GM12872 (cell line): ENCODE measurements around the gene RUNDC3A.

ENCODE experiments used
- TF ChIP-seq, protein P1 (sequence below): IDR thresholded peaks from 3 replicates; pipeline ENCODE4 v1.5.1; 2011; ENCODE audit warnings: low read depth, mild to moderate bottlenecking, low read length, moderate library complexity; ENCODE audit not compliant: insufficient read depth

RUNDC3A gene

GRCh38 chr17:44287651-44288050 is 20.8 kb upstream of the RUNDC3A start:
- TF ChIP-seq, protein P1, sequence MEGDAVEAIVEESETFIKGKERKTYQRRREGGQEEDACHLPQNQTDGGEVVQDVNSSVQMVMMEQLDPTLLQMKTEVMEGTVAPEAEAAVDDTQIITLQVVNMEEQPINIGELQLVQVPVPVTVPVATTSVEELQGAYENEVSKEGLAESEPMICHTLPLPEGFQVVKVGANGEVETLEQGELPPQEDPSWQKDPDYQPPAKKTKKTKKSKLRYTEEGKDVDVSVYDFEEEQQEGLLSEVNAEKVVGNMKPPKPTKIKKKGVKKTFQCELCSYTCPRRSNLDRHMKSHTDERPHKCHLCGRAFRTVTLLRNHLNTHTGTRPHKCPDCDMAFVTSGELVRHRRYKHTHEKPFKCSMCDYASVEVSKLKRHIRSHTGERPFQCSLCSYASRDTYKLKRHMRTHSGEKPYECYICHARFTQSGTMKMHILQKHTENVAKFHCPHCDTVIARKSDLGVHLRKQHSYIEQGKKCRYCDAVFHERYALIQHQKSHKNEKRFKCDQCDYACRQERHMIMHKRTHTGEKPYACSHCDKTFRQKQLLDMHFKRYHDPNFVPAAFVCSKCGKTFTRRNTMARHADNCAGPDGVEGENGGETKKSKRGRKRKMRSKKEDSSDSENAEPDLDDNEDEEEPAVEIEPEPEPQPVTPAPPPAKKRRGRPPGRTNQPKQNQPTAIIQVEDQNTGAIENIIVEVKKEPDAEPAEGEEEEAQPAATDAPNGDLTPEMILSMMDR: no peak

DNA sequence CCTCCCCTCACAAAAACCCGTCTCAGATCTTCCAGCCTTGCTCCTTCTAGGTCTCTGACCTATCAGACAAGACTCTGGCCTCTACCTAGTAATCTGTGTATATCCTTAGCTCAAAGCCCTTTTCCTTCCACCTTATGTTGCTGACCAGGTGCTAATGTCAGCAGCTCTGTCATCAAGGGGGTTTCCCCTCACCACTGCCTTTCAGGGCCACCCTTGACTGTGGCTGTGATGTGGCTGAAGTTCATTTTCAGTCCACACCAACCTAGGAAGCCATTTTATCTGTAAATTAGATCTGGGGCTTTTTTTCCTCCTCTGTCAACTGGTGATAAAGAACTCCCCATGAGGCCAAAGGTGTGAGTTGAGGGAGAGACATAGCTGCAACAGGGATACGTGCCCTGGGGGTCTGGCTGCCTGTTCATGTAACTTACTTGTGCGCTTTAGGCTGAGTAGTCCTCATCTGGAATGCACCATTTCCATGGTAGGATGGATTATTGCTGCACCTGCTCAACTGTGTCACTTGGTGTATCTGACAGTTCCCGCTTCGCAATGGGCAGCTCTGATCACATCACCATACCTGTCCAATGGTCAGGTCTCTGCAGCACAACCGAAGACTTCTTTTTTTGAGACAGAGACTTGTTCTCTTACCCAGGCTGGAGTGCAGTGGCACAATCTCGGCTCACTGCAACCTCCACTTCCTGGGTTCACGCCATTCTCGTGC is 14.7 kb upstream of the RUNDC3A start:
- TF ChIP-seq, protein P1: no peak

DNA sequence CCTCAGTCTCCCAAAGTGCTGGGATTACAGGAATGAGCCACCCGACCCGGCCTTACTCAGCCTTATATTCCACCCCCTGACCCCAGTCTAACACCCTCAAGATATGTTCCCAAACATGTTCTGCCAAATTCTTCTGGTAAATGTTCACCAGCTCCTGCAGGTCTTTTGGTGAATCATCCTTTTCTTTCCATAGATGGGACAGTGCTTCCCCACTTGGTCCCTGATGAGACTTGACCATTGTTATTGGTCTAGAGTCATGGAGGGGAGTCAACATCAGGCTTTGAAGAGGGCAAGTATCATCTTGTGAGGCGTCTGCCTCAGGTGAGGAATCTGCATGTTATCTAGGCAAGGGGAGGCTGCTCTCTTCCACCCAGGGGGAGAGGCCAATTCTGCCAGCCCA is 10.4 kb upstream of the RUNDC3A start:
- TF ChIP-seq, protein P1: no peak

DNA sequence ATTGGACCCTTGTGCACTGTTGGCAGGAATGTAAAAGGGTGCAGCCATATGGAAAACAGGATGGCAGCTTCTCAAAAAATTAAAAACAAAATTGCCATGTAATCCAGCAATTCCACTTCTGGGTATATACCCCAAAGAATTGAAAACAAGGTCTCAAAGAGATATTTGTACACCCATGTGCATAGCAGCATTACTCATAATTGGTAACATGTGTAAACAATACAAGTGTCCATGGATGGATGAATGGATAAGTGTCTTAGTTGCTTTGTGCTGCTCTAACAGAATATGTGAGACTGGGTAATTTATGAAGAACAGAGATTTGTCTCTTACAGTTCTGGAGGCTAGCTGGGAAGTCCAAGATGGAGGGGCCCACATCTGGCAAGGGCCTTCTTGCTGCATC is 3.8 kb upstream of the RUNDC3A start:
- TF ChIP-seq, protein P1: no peak

- TF ChIP-seq, protein P1: no peak
Observed at GRCh38 chr17:44307387-44308186, 814 bp upstream of the RUNDC3A start.

GRCh38 chr17:44308865-44309264 is 464 bp downstream of the RUNDC3A start:
- TF ChIP-seq, protein P1: no peak

DNA sequence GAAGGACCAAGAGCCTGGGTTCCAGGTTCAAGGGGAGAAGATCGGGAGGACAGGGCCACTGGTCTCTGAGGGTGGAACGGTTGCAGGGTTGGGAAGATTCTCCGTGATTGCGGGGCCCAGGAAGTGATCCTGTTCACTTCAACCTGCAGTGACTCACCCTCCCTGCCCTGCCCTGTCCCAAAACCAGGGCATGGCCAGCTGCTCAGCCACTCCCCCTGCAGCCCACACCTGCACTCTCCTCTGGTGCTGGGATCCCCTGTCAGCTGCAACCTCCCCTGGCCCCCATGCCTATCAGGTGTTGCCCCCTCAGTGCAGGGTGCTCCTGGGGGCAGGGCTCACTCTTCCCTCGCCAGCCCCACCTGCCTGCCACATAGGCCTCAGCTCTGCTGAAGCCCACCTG is 1.1 kb downstream of the RUNDC3A start:
- TF ChIP-seq, protein P1: no peak
